ENCODE results near the gene PLD2.

PLD2 gene

GRCh38 chr17:4806777-4807604 is at the start of gene PLD2:
TSS of gene PLD2 (plus strand) at chr17:4807152. CDS start at chr17:4807773, 621 bp downstream.
- DNase-seq (ENCODE audit: low read depth in 2 of 2), result peak; percentile 82 to 86

GRCh38 chr17:4759776-4760236 is 47.1 kb upstream of the PLD2 start:
- no peak for DNase-seq (ENCODE audit: low read depth in 2 of 2)

GRCh38 chr17:4764595-4764994 is 42.4 kb upstream of the PLD2 start:
- DNase-seq (ENCODE audit: low read depth in 2 of 2), result no peak

- DNase-seq (ENCODE audit: low read depth in 2 of 2), result no peak
These were observed 40.8 kb upstream of the PLD2 start for GRCh38 chr17:4766201-4766600.

- DNase-seq (ENCODE audit: low read depth in 2 of 2), result no peak
These were observed 40.2 kb upstream of the PLD2 start for GRCh38 chr17:4766723-4767122.

- no peak for DNase-seq (ENCODE audit: low read depth in 2 of 2)
These were observed 38.7 kb upstream of the PLD2 start for GRCh38 chr17:4768298-4768697.

GRCh38 chr17:4769628-4770027 is 37.3 kb upstream of the PLD2 start:
- DNase-seq (ENCODE audit: low read depth in 2 of 2), result no peak

GRCh38 chr17:4771519-4772234 is 35.3 kb upstream of the PLD2 start, which contains the start of gene TM4SF5:
TSS of gene TM4SF5 (plus strand) at chr17:4771886. CDS start at chr17:4771923, 37 bp downstream.
- no peak for DNase-seq (ENCODE audit: low read depth in 2 of 2)

- DNase-seq (ENCODE audit: low read depth in 2 of 2), result no peak
These were observed 34.7 kb upstream of the PLD2 start for GRCh38 chr17:4772235-4772613.

- no peak for DNase-seq (ENCODE audit: low read depth in 2 of 2)
These were observed 28.8 kb upstream of the PLD2 start for GRCh38 chr17:4777969-4778760.

GRCh38 chr17:4780325-4780955 is 26.5 kb upstream of the PLD2 start:
- DNase-seq (ENCODE audit: low read depth in 2 of 2), result no peak

GRCh38 chr17:4782652-4783051 is 24.3 kb upstream of the PLD2 start:
- no peak for DNase-seq (ENCODE audit: low read depth in 2 of 2)

GRCh38 chr17:4785311-4786105 is 21.4 kb upstream of the PLD2 start:
- no peak for DNase-seq (ENCODE audit: low read depth in 2 of 2)

- DNase-seq (ENCODE audit: low read depth in 2 of 2), result no peak
These were observed 20.8 kb upstream of the PLD2 start, which contains the start of gene VMO1 for GRCh38 chr17:4786106-4786511. TSS of gene VMO1 (minus strand) at chr17:4786364. CDS start at chr17:4786352, 12 bp downstream.

GRCh38 chr17:4786516-4786915 is 20.4 kb upstream of the PLD2 start:
- no peak for DNase-seq (ENCODE audit: low read depth in 2 of 2)

GRCh38 chr17:4788159-4788806 is 18.7 kb upstream of the PLD2 start:
- DNase-seq (ENCODE audit: low read depth in 2 of 2), result no peak

GRCh38 chr17:4788807-4789700 is 17.9 kb upstream of the PLD2 start, which contains the start of gene GLTPD2:
TSS of gene GLTPD2 (plus strand) at chr17:4788964. CDS start at chr17:4789012, 48 bp downstream.
- no peak for DNase-seq (ENCODE audit: low read depth in 2 of 2)

GRCh38 chr17:4789701-4789950 is 17.3 kb upstream of the PLD2 start:
- DNase-seq (ENCODE audit: low read depth in 2 of 2), result no peak

All from stimulated activated CD8-positive, alpha-beta memory T cell treated with anti-CD3 and anti-CD28 coated beads, Interleukin-15, amount 100 ng/mL, for 48 hours (primary cell).